Neuronal stem cell (in vitro differentiated cells): ENCODE results near the gene PBXIP1.

ENCODE experiments used
- DNase-seq: peaks from one replicate; pipeline ENCODE4 v3.0.0-alpha.2; 2013; ENCODE audit warnings: low spot score
- H2AFZ ChIP-seq: one replicate; pipeline ENCODE4 v1.6.1; 2013; ENCODE audit warnings: mild to moderate bottlenecking, low read length, inconsistent platforms
- H2AK5ac ChIP-seq: 2 replicates; pipeline ENCODE4 v1.6.1; 2013; ENCODE audit warnings: low read depth, mild to moderate bottlenecking, inconsistent platforms, low read length, moderate library complexity, mixed read lengths
- H2BK120ac ChIP-seq: 2 replicates; pipeline ENCODE4 v1.6.1; 2013; ENCODE audit warnings: low read depth, mild to moderate bottlenecking, inconsistent platforms, low read length, moderate library complexity, mixed read lengths
- H2BK12ac ChIP-seq: one replicate; pipeline ENCODE4 v1.6.1; 2013; ENCODE audit warnings: low read length, inconsistent platforms
- H2BK15ac ChIP-seq: 2 replicates; pipeline ENCODE4 v1.6.1; 2013; ENCODE audit warnings: mild to moderate bottlenecking, low read length, inconsistent platforms, mixed read lengths
- H2BK5ac ChIP-seq: one replicate; pipeline ENCODE4 v1.6.1; 2013; ENCODE audit warnings: inconsistent platforms, mild to moderate bottlenecking, low read length, moderate library complexity
- H3K14ac ChIP-seq: one replicate; pipeline ENCODE4 v1.6.1; 2013; ENCODE audit warnings: low read length, inconsistent platforms
- H3K18ac ChIP-seq: 2 replicates; pipeline ENCODE4 v1.6.1; 2013; ENCODE audit warnings: low read length, inconsistent platforms
- H3K23ac ChIP-seq: 2 replicates; pipeline ENCODE4 v1.6.1; 2013; ENCODE audit warnings: low read depth, mild to moderate bottlenecking, mixed read lengths, low read length, inconsistent platforms; ENCODE audit not compliant: poor library complexity
- H3K27ac ChIP-seq: replicated peaks from 3 replicates; pipeline ENCODE4 v1.5.1; 2013; ENCODE audit warnings: low read length, inconsistent platforms
- H3K27me3 ChIP-seq, 3 experiments: 2 replicates each; pipeline ENCODE4 v1.6.1; 2013; ENCODE audit warnings: low read length in 3 of 3, mild to moderate bottlenecking in 2 of 3, inconsistent platforms in 1 of 3, low read depth in 1 of 3, mixed read lengths in 1 of 3, moderate library complexity in 1 of 3; ENCODE audit not compliant: control insufficient read depth in 3 of 3, insufficient read depth in 3 of 3
- H3K36me3 ChIP-seq, 2 donors: replicated peaks in 1 of 2; 2 replicates each; pipeline ENCODE4 v1.6.1; 2013; ENCODE audit warnings: low read length in 2 of 2; ENCODE audit not compliant: control insufficient read depth in 2 of 2, insufficient read depth in 2 of 2
- H3K4ac ChIP-seq: 2 replicates; pipeline ENCODE4 v1.6.1; 2013; ENCODE audit warnings: inconsistent platforms, mild to moderate bottlenecking, low read length, moderate library complexity
- H3K4me1 ChIP-seq, 2 donors: 1 replicate in 1 of 2; 2 replicates in 1 of 2; pipeline ENCODE4 v1.6.1; 2013; ENCODE audit warnings: low read length in 2 of 2, low read depth in 1 of 2; ENCODE audit not compliant: control insufficient read depth in 2 of 2, insufficient read depth in 1 of 2
- H3K4me2 ChIP-seq: one replicate; pipeline ENCODE4 v1.6.1; 2013; ENCODE audit warnings: mild to moderate bottlenecking, low read length, inconsistent platforms; ENCODE audit not compliant: insufficient read depth, poor library complexity, severe bottlenecking
- H3K4me3 ChIP-seq, 2 donors: 2 replicates each; pipeline ENCODE4 v1.5.1; 2013; ENCODE audit warnings: low read length in 2 of 2, mild to moderate bottlenecking in 2 of 2, inconsistent platforms in 1 of 2, moderate library complexity in 1 of 2
- H3K79me1 ChIP-seq: one replicate; pipeline ENCODE4 v1.6.1; 2013; ENCODE audit warnings: low read depth, mild to moderate bottlenecking, inconsistent platforms, low read length, moderate library complexity
- H3K9ac ChIP-seq: one replicate; pipeline ENCODE4 v1.6.1; 2013; ENCODE audit warnings: mild to moderate bottlenecking, low read depth, low read length, inconsistent platforms; ENCODE audit not compliant: poor library complexity
- H3K9me3 ChIP-seq, 2 donors: replicated peaks in 1 of 2; 2 replicates each; pipeline versions ENCODE3 to v1.6.1; 2013; ENCODE audit warnings: low read length in 2 of 2, mild to moderate bottlenecking in 2 of 2, inconsistent platforms in 1 of 2, low read depth in 1 of 2, mixed read lengths in 1 of 2, moderate library complexity in 1 of 2; ENCODE audit not compliant: control insufficient read depth in 2 of 2, insufficient read depth in 1 of 2
- H4K8ac ChIP-seq: one replicate; pipeline ENCODE4 v1.6.1; 2013; ENCODE audit warnings: low read depth, mild to moderate bottlenecking, inconsistent platforms, low read length, moderate library complexity
- H4K91ac ChIP-seq: one replicate; pipeline ENCODE4 v1.6.1; 2013; ENCODE audit warnings: low read length, low read depth, mild to moderate bottlenecking, inconsistent platforms; ENCODE audit not compliant: poor library complexity
- WGBS, 2 donors: extraction: QIAGEN DNeasy Blood & Tissue Kit; methylation state at CpG; one replicate each; pipeline ENCODE4 v1.1.7; 2013; ENCODE audit warnings: missing lambda C conversion rate in 2 of 2, mixed read lengths in 1 of 2; ENCODE audit not compliant: insufficient read length in 2 of 2, insufficient replicate concordance in 1 of 2; ENCODE audit errors: extremely low coverage in 2 of 2; 5-methylcytosine and 5-hydroxymethylcytosine counted together

The PBXIP1 gene

DNA sequence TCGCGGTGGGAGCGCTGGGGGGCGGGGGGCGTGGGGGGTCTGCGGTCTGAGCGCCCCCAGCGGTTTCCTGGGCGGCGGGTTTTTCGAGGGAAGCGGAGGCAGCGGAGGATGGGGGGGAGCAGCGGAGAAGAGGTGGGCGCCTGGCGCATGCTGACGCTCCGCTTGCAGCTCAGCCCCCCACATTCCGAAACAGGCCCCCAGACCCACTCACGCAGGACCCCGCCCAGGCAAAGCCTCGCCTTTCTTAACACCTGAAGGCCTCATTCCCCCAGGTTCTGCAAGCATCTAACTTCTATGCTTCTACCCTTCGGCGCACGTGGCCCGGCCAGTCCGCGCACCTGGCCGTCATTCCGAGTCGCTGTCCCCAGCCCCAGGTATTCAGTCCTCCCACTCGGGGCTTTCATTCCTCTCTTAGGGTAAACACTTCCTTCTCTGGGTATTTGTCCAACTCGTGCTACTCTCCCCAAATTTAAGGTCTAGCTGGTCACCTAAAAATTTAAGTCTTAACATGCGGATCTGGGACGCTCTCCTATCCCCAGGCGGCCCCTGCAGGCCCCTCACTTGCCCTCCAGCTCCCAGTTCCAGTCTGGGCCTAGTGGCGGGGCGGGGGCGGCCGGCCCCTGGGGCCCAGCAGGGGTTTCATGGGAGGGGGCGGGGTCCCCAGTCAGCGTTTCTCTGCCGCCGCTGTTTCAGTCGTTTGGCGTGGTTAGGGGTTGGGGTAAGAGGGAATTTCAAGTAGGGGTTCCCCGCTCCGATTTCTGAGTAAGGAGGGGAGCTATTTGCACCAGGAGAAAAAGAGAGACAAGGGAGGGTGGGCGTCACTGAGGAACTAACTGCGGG lies 43.9 kb upstream of the PBXIP1 start:
- Histone ChIP-seq H3K14ac (peak overlapping the region; percentile 31), H3K27ac (peak overlapping the region; percentile 89), H2BK15ac (peak overlapping the region; percentile 93), H2BK5ac (peak overlapping the region; percentile 88), H4K8ac (no peak overlapping the region), H3K9me3 (no peaks in the 10 kb centered on the region), H2AFZ (peak overlapping the region; percentile 76), H2BK12ac (peak overlapping the region; percentile 93), H2BK120ac (no peak overlapping the region), H3K79me1 (peaks cover 8% of the 10 kb centered on the region), H3K27me3 (peaks cover 0 to 2% (median 0%) of the 10 kb centered on the region in 3 experiments), H3K4ac (peak overlapping the region; percentile 84), H3K36me3 (no peaks in the 10 kb centered on the region), H4K91ac (no peak overlapping the region), H3K18ac (peak overlapping the region; percentile 97), H3K4me2 (peak overlapping the region; percentile 96), H3K4me3 (peak overlapping the region; percentile 71 to 90), H2AK5ac (peak overlapping the region; percentile 90), H3K9ac (peak overlapping the region; percentile 70), H3K4me1 (peaks cover 16 to 19% of the 10 kb centered on the region in 2 donors), H3K23ac (peak overlapping the region; percentile 73)
- DNase-seq, result no peak
- no CpG with 5 or more reads among the region's 50 CpGs for WGBS, 2 donors

GRCh38 chr1:154998818-154999570 lies 43.1 kb upstream of the PBXIP1 start:
- Histone ChIP-seq H3K14ac (no peak overlapping the region), H2BK120ac (no peak overlapping the region)
- WGBS, 2 donors, result no CpG with 5 or more reads among the region's 40 CpGs

GRCh38 chr1:154998201-154998780 lies 42.4 kb upstream of the PBXIP1 start:
- Histone ChIP-seq H3K14ac (no peak overlapping the region), H3K18ac (peak overlapping the region; percentile 56), H3K27me3 (peaks cover 0 to 2% (median 0%) of the 10 kb centered on the region in 3 experiments), H3K36me3 (peaks cover 2 to 3% of the 10 kb centered on the region in 2 donors), H2BK5ac (peak overlapping the region; percentile 0), H3K27ac (no peak overlapping the region), H3K4me3 (no peak overlapping the region), H3K79me1 (peaks cover under 1% of the 10 kb centered on the region), H3K23ac (no peak overlapping the region), H3K4ac (no peak overlapping the region), H2AK5ac (peak overlapping the region; percentile 2), H3K9ac (peak overlapping the region; percentile 37), H2AFZ (no peak overlapping the region), H2BK12ac (peak overlapping the region; percentile 84), H3K4me2 (no peak overlapping the region), H3K4me1 (peaks cover 11 to 14% of the 10 kb centered on the region in 2 donors), H2BK120ac (no peak overlapping the region), H4K91ac (no peak overlapping the region), H4K8ac (no peak overlapping the region), H3K9me3 (no peaks in the 10 kb centered on the region), H2BK15ac (no peak overlapping the region)
- WGBS, 2 donors, result no CpG with 5 or more reads among the region's 16 CpGs
- DNase-seq, result no peak

More at GRCh38 chr1:154998818-154999570, 43.1 kb upstream of the PBXIP1 start:
- peak overlapping the region; percentile 76 for H2AFZ ChIP-seq
- H3K27ac ChIP-seq, result no peak overlapping the region
- H3K23ac ChIP-seq, result no peak overlapping the region
- H3K79me1 ChIP-seq, result peaks cover 5% of the 10 kb centered on the region
- H2BK5ac ChIP-seq, result no peak overlapping the region
- no peak overlapping the region for H3K9ac ChIP-seq
- peak overlapping the region; percentile 78 for H2BK15ac ChIP-seq
- peak overlapping the region; percentile 95 for H3K18ac ChIP-seq
- no peaks in the 10 kb centered on the region for H3K9me3 ChIP-seq
- H3K27me3 ChIP-seq, result peaks cover 0 to 2% (median 0%) of the 10 kb centered on the region in 3 experiments
- no peak overlapping the region for H4K91ac ChIP-seq
- peak overlapping the region; percentile 96 for H3K4me2 ChIP-seq
- no peak for DNase-seq
- H4K8ac ChIP-seq, result no peak overlapping the region
- peaks cover 8 to 14% of the 10 kb centered on the region in 2 donors for H3K4me1 ChIP-seq
- no peak overlapping the region for H2BK12ac ChIP-seq
- peak overlapping the region; percentile 90 for H2AK5ac ChIP-seq
- peaks cover 0 to under 1% of the 10 kb centered on the region in 2 donors for H3K36me3 ChIP-seq
- no peak overlapping the region for H3K4ac ChIP-seq
- H3K4me3 ChIP-seq, result peak overlapping the region; percentile 66 to 90
